HG03520 (cell line): ENCODE data around the gene CCNL2.
"Not testable (repeated sequence)": the region's sequence is repeated elsewhere in the genome, so short reads cannot be mapped to it uniquely, and the experiment has no call there.

Source experiments
- ATAC-seq: cut with Tn5 transposase; IDR thresholded peaks from one replicate; pipeline ENCODE4 v1.9.1; 2021; ENCODE audit warnings: mild to moderate bottlenecking, moderate library complexity; ENCODE audit not compliant: unreplicated experiment

The CCNL2 gene

GRCh38 chr1:1377540-1378205, 21.5 kb downstream of the CCNL2 start:
- ATAC-seq = no peak

GRCh38 chr1:1376551-1377226, 22.4 kb downstream of the CCNL2 start:
- no peak for ATAC-seq

GRCh38 chr1:1374929-1375662, 24.0 kb downstream of the CCNL2 start, which contains the start of gene AURKAIP1:
AURKAIP1 (minus strand) TSS chr1:1375207; CDS start chr1:1374756, 451 bp downstream.
- ATAC-seq = peak; percentile 82

- ATAC-seq = peak; percentile 10
Measured at GRCh38 chr1:1374589-1374928, 24.6 kb downstream of the CCNL2 start.

- no peak for ATAC-seq
Measured at GRCh38 chr1:1373815-1374588, 25.1 kb downstream of the CCNL2 start.

GRCh38 chr1:1373051-1373814, 25.9 kb downstream of the CCNL2 start:
- no peak for ATAC-seq

- ATAC-seq = no peak
Measured at GRCh38 chr1:1371746-1372711, 27.1 kb downstream of the CCNL2 start.

- ATAC-seq = no peak
Measured at GRCh38 chr1:1371364-1371745, 27.8 kb downstream of the CCNL2 start.

- ATAC-seq = no peak
Measured at GRCh38 chr1:1370771-1371300, 28.3 kb downstream of the CCNL2 start.

GRCh38 chr1:1370094-1370493, 29.0 kb downstream of the CCNL2 start:
- not testable (repeated sequence) for ATAC-seq

- ATAC-seq = no peak
Measured at GRCh38 chr1:1367315-1367714, 31.8 kb downstream of the CCNL2 start.

GRCh38 chr1:1366699-1367066, 32.5 kb downstream of the CCNL2 start:
- ATAC-seq = no peak

GRCh38 chr1:1365875-1366698, 33.0 kb downstream of the CCNL2 start:
- ATAC-seq = no peak

- no peak for ATAC-seq
Measured at GRCh38 chr1:1364266-1364665, 34.9 kb downstream of the CCNL2 start.

GRCh38 chr1:1361982-1362423, 37.1 kb downstream of the CCNL2 start:
- ATAC-seq = no peak

GRCh38 chr1:1361233-1361981, 37.7 kb downstream of the CCNL2 start:
- ATAC-seq = no peak

- ATAC-seq = no peak
Measured at GRCh38 chr1:1360506-1361169, 38.5 kb downstream of the CCNL2 start.
